ENCODE measurements around the gene NPHP1. TPM values are rescaled to one million over a fixed set of nuclear protein-coding genes. Genes with fewer than 3 reads are reported as not detected.

NPHP1 gene
- total RNA-seq, 1 donor from 2014 or later = 4.1 TPM

- ATAC-seq = no peak
- intact Hi-C loops (cut with micrococcal nuclease) = no loop called here
- no peak for DNase-seq
These were observed 58.4 kb downstream of the NPHP1 start for GRCh38 chr2:110146183-110146944.

GRCh38 chr2:110143982-110144381 is 60.8 kb downstream of the NPHP1 start:
- DNase-seq (no peak), ATAC-seq (no peak)
- intact Hi-C loops (cut with micrococcal nuclease) = no loop called here

GRCh38 chr2:110140401-110140800 is 64.4 kb downstream of the NPHP1 start:
- no peak for ATAC-seq
- intact Hi-C loops (cut with micrococcal nuclease) = no loop called here
- no peak for DNase-seq

- no peak for DNase-seq
- intact Hi-C loops (cut with micrococcal nuclease) = no loop called here
- ATAC-seq = no peak
These were observed 70.8 kb downstream of the NPHP1 start for GRCh38 chr2:110134025-110134424.

- intact Hi-C loops (cut with micrococcal nuclease) = no loop called here
- no peak for DNase-seq
- no peak for ATAC-seq
These were observed 73.6 kb downstream of the NPHP1 start for GRCh38 chr2:110131166-110131565.

- no peak for DNase-seq
- intact Hi-C loops (cut with micrococcal nuclease) = no loop called here
- no peak for ATAC-seq
These were observed 74.1 kb downstream of the NPHP1 start for GRCh38 chr2:110130757-110131156.

GRCh38 chr2:110126906-110127305 is 77.9 kb downstream of the NPHP1 start:
- ATAC-seq (no peak), DNase-seq (no peak)
- intact Hi-C loops (cut with micrococcal nuclease) = no loop called here

GRCh38 chr2:110126086-110126773 is 78.6 kb downstream of the NPHP1 start:
- DNase-seq = no peak
- no peak for ATAC-seq
- intact Hi-C loops (cut with micrococcal nuclease) = no loop called here

- DNase-seq (no peak), ATAC-seq (no peak)
- intact Hi-C loops (cut with micrococcal nuclease) = no loop called here
These were observed 79.7 kb downstream of the NPHP1 start for GRCh38 chr2:110124939-110125691.

- intact Hi-C loops (cut with micrococcal nuclease) = no loop called here
- DNase-seq (no peak), ATAC-seq (peak; percentile 31)
These were observed 80.6 kb downstream of the NPHP1 start for GRCh38 chr2:110124038-110124825.

- ATAC-seq (no peak), DNase-seq (no peak)
- intact Hi-C loops (cut with micrococcal nuclease) = no loop called here
These were observed 83.2 kb downstream of the NPHP1 start for GRCh38 chr2:110121592-110121991.

GRCh38 chr2:110121052-110121334 is 83.8 kb downstream of the NPHP1 start:
- DNase-seq (no peak), ATAC-seq (peak; percentile 48)
- intact Hi-C loops (cut with micrococcal nuclease) = no loop called here

- DNase-seq (no peak), ATAC-seq (peak; percentile 24)
- intact Hi-C loops (cut with micrococcal nuclease) = no loop called here
These were observed 84.4 kb downstream of the NPHP1 start for GRCh38 chr2:110120171-110121051.

GRCh38 chr2:110116033-110116710 is 88.6 kb downstream of the NPHP1 start:
- DNase-seq (peak; percentile 40), ATAC-seq (peak; percentile 80)
- intact Hi-C loops (cut with micrococcal nuclease) = no loop called here

- ATAC-seq (peak; percentile 77), DNase-seq (peak; percentile 53)
- intact Hi-C loops (cut with micrococcal nuclease) = no loop called here
These were observed 89.4 kb downstream of the NPHP1 start, which contains the start of gene MALL for GRCh38 chr2:110115291-110116032. Gene MALL (minus strand): TSS chr2:110115822. CDS start chr2:110115792, 30 bp downstream.

- DNase-seq (no peak), ATAC-seq (no peak)
- intact Hi-C loops (cut with micrococcal nuclease) = no loop called here
These were observed 90.0 kb downstream of the NPHP1 start for GRCh38 chr2:110114831-110115255.

- intact Hi-C loops (cut with micrococcal nuclease) = no loop called here
- ATAC-seq (no peak), DNase-seq (peak; percentile 44)
These were observed 90.7 kb downstream of the NPHP1 start for GRCh38 chr2:110113961-110114591.

All from left ventricle myocardium superior (tissue), 1 donor.